Measurements from ENCODE around the gene RNF133.

- no peak for TF ChIP-seq CTCF (IDR thresholded peaks at IDR 0.05; ENCODE audit: low read depth, low read length)
- no peak for TF ChIP-seq EZH2phosphoT487 (IDR thresholded peaks at IDR 0.05; ENCODE audit: low read depth)
These were observed 37.3 kb upstream of the RNF133 start for GRCh38 chr7:122736183-122736582.
